Right forelimb (tissue), 1 donor: ENCODE data around the gene GAB2.
"Not testable (repeated sequence)": the region's sequence is repeated elsewhere in the genome, so short reads cannot be mapped to it uniquely, and the experiment has no call there.

Experiments used
- DNase-seq: peaks from one replicate; pipeline ENCODE4 v3.0.0-alpha.2; 2018

The GAB2 gene

DNA sequence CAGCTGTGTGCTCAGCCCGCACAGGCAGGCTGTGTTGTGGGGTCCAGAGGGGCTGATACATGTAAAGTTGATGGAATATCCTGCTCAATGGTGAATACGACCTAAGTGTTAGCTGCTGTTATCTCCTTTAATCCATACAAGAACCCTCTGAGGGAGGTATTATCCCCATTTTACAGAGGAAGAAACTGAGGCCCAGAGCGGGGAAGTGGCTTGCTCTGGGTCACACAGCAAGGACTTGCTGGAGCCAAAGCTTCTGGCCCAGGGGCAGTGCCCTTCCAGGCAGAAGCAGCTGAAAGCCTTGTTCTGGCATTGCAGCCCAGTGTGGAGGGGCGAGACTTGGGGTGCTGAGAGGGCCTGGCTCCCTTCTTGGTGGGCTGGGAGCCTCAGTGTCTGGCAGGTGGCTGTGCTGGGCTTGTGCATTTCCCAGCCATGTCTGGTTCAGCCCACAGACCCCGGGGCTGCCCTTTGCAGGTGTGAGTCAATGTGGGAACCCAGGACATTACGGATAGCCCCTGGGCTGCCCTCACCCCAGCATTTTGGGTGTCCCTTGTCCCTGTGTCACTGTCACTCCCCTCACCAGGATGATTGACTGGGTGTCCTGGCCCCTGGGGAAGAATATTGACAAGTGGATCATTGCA lies 218.5 kb downstream of the GAB2 start:
- DNase-seq = no peak

GRCh38 chr11:78197816-78198215 lies 219.8 kb downstream of the GAB2 start:
- DNase-seq = no peak

DNA sequence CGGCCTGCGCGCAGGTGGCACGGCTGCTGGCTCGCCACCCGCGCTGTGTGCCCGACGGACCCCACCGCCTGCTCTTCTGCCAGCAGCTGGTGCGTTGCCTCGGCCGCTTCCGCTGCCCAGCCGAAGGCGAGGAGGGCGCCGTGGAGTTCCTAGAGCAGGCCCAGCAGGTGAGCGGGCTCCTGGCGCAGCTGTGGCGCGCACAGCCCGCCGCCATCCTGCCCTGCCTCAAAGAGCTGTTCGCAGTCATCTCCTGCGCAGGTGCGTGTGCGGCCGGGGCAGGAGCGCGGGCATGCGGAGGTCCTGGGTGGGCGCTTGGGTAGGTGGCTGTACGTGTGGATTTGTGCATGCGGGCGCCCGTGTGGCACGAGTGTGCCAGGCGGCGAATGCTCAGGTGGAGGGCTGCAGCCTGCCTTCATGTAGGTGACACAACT lies 220.9 kb downstream of the GAB2 start:
- DNase-seq = no peak

- peak; percentile 59 for DNase-seq
Measured at GRCh38 chr11:78195917-78196560, 221.6 kb downstream of the GAB2 start.

DNA sequence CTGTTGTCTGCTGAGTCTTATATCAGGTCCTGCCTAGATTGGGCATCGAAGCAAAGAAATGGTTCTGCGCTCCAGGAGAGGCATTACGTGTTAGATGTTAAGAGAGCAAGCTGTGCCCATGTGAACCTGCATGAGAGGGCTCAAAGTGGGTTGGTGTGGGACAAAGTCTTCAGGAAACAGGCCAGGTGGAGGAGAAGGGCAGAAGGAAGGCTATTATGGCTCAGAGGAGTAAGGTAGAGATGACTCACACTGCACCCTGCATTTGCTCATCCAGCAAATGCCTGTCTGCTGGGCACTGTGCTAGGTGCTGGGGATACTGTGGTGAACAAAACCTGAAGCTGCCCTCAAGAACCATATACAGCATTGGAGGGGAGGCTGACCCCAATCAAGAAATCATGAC lies 223.1 kb downstream of the GAB2 start:
- DNase-seq = no peak

GRCh38 chr11:78193806-78194205 lies 223.8 kb downstream of the GAB2 start:
- no peak for DNase-seq

- DNase-seq = no peak
Measured at GRCh38 chr11:78192911-78193351, 224.7 kb downstream of the GAB2 start.

DNA sequence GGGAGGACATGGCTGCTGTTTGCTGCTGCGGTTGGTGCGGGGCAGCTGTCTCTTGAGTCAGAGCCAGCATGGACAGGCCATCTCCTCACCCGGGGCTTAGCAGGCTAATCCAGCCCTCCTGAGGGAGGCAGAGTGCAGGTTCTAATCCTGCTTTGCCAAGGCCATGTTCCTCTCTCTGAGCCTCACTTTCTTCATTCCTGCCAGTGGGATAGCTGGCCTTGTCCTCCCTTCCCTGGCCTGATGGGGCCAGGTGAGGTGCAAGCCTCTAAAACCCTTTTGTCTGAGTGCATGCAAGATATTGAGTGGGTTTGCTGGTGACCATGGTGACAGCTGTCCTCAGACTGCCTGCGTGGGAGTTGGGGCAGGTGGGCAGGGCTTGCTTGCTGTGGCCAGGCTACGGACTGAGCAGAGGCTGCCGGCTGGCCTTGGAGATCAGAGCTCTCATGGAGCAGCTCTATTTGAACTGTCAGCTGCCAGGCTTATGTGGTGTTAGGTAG lies 225.3 kb downstream of the GAB2 start:
- no peak for DNase-seq

DNA sequence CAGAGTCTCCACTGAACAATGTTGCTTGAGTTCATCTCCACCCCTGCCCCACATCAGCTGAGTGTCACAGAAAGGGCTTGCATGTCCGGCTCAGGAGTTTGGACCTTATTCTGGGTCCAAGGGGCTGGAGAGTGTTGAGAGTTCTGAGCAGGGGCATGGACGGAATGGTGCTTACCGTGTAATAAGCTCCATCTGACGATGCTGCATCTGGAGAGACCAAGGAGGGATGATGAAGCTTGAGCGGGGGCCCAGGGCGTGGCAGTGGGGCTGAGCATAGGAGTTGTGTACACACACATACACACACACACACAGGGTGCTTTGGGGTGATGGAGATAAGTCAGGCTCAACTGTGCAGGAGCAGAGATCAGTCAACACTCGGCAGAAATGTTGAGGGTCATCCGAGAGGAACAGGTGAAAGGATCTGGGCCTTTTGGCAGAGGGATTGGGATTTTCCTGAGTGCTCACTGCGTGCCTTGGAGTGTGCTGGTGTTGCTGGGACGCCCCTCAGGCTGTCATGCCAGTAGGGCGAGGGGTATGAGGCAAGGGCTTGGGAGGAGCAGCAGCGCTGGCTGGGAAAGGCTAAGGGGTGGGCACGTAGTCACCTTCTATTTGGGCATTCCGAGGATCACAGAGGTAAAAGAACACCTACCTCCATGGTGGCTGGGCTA lies 226.6 kb downstream of the GAB2 start:
- DNase-seq = no peak

DNA sequence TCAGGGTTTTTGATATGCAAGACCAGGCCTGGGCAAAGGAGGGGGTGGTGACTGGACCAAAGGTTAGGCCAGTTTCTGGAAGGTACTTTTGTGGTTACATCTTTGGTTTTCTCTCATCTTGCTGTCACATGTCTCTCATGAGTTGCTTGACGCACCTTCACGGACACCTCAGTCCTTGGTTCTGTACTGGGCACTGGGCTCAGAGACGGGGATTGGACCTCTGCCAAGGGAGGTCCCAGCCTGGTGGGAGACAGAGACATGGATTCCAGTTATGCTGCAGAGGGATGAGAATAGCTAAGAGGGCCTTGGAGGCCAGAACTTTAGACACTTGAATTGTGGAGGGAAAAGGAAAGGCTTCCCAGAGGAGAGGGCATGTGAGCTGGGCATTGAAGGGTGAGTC lies 227.2 kb downstream of the GAB2 start:
- DNase-seq = no peak

DNA sequence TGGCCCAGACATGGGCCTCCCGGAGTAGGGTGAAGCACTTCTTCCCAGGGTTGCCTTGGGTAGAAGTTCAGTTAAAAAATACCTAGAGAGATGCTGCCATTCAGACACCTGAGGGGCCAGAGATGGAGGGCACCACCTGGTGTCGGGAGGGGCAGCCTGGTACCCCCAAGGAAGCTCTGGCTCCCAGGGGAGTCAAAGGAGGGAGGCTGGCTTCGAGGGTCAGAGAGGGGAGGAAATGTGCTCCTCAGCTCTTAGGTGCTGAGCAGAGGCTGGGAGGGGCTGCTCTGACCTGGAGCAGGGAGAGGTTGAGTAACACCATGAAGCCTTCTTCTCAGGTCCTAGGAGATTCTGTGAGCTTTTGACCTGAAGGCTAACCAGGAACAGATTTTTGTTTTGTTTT lies 227.8 kb downstream of the GAB2 start:
- no peak for DNase-seq

DNA sequence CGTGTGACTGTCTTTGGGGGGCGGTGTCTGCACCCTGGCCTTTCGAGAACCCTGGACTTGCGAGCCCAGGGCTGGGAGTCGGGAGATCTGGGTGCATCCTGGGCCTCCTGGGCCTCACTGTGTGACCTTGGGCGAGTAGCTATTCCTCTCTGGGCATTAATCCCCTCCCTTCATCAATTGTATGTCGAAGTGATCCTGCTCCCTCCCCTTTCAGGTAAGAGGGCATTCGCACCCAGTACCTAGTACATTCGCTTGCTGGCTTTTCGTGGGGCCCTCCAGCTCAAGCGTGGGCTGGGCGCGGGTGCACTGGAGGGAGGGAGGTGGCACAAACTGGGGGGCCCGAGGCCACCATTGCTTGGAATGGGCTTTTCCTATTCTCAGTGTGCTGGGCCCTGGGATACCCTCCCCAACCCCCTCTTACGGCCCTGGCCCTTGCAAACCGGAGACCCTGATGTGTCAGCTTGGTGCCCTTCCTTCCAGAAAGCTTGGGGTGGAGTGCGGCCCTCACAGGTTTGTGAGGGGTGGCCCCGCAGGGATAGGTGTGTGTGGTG lies 228.4 kb downstream of the GAB2 start:
- no peak for DNase-seq

GRCh38 chr11:78188286-78189173 lies 229.1 kb downstream of the GAB2 start, which contains the start of the genes KCTD21 and USP35:
Gene KCTD21, minus strand, starts transcription at chr11:78188626. Its CDS starts 14,072 bp downstream, at chr11:78174554.
Gene USP35, plus strand, starts transcription at chr11:78188919. Its CDS starts 7,327 bp downstream, at chr11:78196246.
- peak; percentile 95 for DNase-seq

DNA sequence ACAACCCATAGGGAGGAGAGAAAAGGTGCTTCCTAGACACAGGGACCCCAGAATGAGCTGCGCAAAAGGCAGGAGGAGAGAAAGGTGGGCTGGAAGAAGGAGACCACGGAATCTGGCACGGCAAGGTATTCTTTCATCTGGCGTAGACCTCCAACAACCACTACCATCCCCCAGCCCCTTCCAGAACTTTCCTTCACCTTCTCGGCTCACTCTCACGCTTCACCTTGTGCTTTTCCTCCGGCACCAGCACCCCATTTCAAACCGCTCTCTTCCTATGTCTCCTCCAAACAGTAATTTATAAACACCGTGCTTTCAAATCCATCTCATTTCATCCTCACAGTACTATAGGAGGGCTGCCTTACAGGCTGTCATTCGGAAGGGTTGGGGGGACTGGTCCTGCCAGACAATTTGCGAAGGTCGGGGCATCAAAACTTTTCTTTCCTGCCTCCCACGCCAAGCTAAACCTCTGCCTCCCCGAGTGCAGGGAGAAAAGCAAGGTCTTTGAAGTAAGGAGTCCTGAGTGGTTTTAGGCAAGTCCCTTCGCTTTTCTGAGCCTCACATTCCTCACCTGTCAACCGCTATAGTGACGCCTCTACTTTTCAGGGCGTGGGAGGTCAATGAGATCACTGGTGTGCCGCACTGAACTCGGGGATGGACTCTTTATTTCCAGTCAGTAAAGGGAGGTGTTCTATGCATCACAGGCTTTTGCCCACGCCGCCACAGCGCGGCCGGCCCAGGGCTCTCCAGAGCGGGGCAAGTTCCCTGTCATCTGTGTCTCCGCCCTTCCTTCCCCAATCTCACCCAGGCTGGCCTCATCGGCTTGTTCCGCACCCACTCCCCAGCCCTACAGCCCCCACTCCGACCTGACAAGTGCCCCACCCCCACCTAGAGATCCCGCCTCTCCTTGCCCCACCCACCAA lies 230.0 kb downstream of the GAB2 start:
- DNase-seq = no peak

GRCh38 chr11:78181185-78181584 lies 236.4 kb downstream of the GAB2 start:
- DNase-seq = no peak

DNA sequence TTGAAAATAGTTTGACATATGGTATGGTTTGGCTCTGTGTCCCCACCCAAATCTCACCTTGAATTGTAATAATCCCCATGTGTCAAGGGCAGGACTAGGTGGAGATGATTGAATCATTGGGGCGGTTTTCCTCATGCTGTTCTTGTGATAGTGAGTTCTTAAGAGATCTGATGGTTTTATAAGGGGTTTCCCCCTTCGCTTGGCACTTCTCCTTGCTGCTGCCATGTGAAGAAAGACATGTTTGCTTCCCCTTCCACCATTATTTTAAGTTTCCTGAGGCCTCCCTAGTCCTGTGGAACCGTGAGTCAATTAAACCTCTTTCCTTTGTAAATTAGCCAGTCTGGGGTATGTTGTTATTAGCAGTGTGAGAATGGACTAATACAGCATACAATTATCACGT lies 236.9 kb downstream of the GAB2 start:
- DNase-seq = no peak

GRCh38 chr11:78179459-78180071 lies 238.1 kb downstream of the GAB2 start:
- DNase-seq = no peak

- DNase-seq = no peak
Measured at GRCh38 chr11:78177216-78177615, 240.4 kb downstream of the GAB2 start.

- DNase-seq = no peak
Measured at GRCh38 chr11:78176605-78177141, 240.9 kb downstream of the GAB2 start.

DNA sequence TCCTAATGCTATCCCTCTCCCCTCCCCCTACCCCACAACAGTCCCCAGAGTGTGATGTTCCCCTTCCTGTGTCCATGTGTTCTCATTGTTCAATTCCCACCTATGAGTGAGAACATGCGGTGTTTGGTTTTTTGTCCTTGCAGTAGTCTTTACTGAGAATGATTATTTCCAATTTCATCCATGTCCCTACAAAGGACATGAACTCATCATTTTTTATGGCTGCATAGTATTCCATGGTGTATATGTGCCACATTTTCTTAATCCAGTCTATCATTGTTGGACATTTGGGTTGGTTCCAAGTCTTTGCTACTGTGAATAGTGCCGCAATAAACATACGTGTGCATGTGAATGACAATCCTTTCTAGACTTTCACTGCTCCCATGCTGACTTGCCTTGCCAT lies 241.8 kb downstream of the GAB2 start:
- not testable (repeated sequence) for DNase-seq

GRCh38 chr11:78171951-78172350 lies 245.7 kb downstream of the GAB2 start:
- DNase-seq = no peak
